CD4-positive, alpha-beta T cell (primary cell): ENCODE results near the gene ZNF276. TPM values are rescaled to one million over a fixed set of nuclear protein-coding genes. Genes with fewer than 3 reads are reported as not detected.

ENCODE experiments used
- ATAC-seq: fragments of 200-7000 bp; cut with Tn5 transposase; one replicate; pipeline ENCODE4 v1.10.0; 2022; ENCODE audit warnings: mild to moderate bottlenecking; ENCODE audit not compliant: poor library complexity
- CTCF ChIA-PET: fragments of 350-600 bp; sonication (Branson Sonifier 250); formaldehyde crosslinking; loops from one replicate; lab custom pipeline; 2021; ENCODE audit warnings: antibody characterized with exemption, inconsistent platforms; lab: Charles Lee
- POLR2A ChIA-PET: fragments of 350-600 bp; sonication (Branson Sonifier 250); formaldehyde crosslinking; loops from one replicate; lab custom pipeline; 2021; ENCODE audit warnings: antibody characterized with exemption, inconsistent platforms; lab: Charles Lee
- DNase-seq, 14 experiments: peaks; one replicate each; pipeline ENCODE4 v3.0.0-alpha.2; 2013 to 2020; ENCODE audit warnings: mixed read lengths in 2 of 14
- H3K27ac ChIP-seq, 2 donors: one replicate each; pipeline versions ENCODE4 v1.5.1 to v1.7.0; 2013; ENCODE audit warnings: low read length in 2 of 2, low read depth in 1 of 2, mild to moderate bottlenecking in 1 of 2
- H3K27me3 ChIP-seq, 2 experiments: 1 replicate in 1 of 2; 2 replicates in 1 of 2; pipeline versions ENCODE4 v1.6.1 to v1.7.0; 2013; ENCODE audit warnings: low read length in 2 of 2, control low read depth in 1 of 2, mild to moderate bottlenecking in 1 of 2, moderate library complexity in 1 of 2; ENCODE audit not compliant: insufficient read depth in 2 of 2, control insufficient read depth in 1 of 2
- H3K36me3 ChIP-seq: one replicate; pipeline ENCODE4 v1.6.1; 2013; ENCODE audit warnings: low read length, control low read depth; ENCODE audit not compliant: insufficient read depth
- H3K4me1 ChIP-seq: one replicate; pipeline ENCODE4 v1.6.1; 2013; ENCODE audit warnings: low read length, control low read depth; ENCODE audit not compliant: insufficient read depth
- H3K4me3 ChIP-seq: one replicate; pipeline ENCODE4 v1.5.1; 2013; ENCODE audit warnings: mild to moderate bottlenecking, low read length, moderate library complexity
- H3K9me3 ChIP-seq, 2 experiments: 1 replicate in 1 of 2; 2 replicates in 1 of 2; pipeline versions ENCODE4 v1.6.1 to v1.7.0; 2013; ENCODE audit warnings: low read length in 2 of 2, mild to moderate bottlenecking in 2 of 2, control low read depth in 1 of 2, moderate library complexity in 1 of 2; ENCODE audit not compliant: control insufficient read depth in 1 of 2, insufficient read depth in 1 of 2
- H3K27ac Mint-ChIP-seq: one replicate; pipeline ENCODE4 v1.8.0; 2020; ENCODE audit warnings: mixed read lengths
- H3K27me3 Mint-ChIP-seq: one replicate; pipeline ENCODE4 v1.8.0; 2021; ENCODE audit warnings: mixed read lengths
- H3K36me3 Mint-ChIP-seq: one replicate; pipeline ENCODE4 v1.8.0; 2021; ENCODE audit warnings: low read depth, mixed read lengths
- H3K4me1 Mint-ChIP-seq: one replicate; pipeline ENCODE4 v1.8.0; 2021; ENCODE audit warnings: low read depth, mixed read lengths
- H3K4me3 Mint-ChIP-seq: one replicate; pipeline ENCODE4 v1.8.0; 2020; ENCODE audit warnings: mild to moderate bottlenecking, mixed read lengths
- H3K9me3 Mint-ChIP-seq: one replicate; pipeline ENCODE4 v1.8.0; 2020; ENCODE audit warnings: mixed read lengths
- CTCF ChIP-seq: fragments of 200-600 bp; IDR thresholded peaks from one replicate; pipeline ENCODE4 v1.8.0; 2022; ENCODE audit warnings: antibody characterized with exemption, mild to moderate bottlenecking
- intact Hi-C, 2 experiments: fragments of 100-400 bp; cut with DNase I in 1 of 2; cut with micrococcal nuclease in 1 of 2; formaldehyde crosslinking; loops; one replicate each; pipeline versions ENCODE4 v1.15.1 to v1.9.0; 2023 to 2025; cut with DNase I, micrococcal nuclease
- total RNA-seq, 174 experiments: library from RNA in 2 of 174; stranded (reverse) in 2 of 174; gene quantifications; one replicate each; pipeline ENCODE4 v1.2.3 and lab custom pipeline; 2021 to 2026

The ZNF276 gene
- total RNA-seq, 2 experiments from 2014 or later: 127 to 137 TPM

- peak; percentile 78 for ATAC-seq
- peak; percentile 51 to 83 (median 67) for DNase-seq
- H3K36me3 Mint-ChIP-seq: no peaks in the 10 kb centered on the region
- intact Hi-C loops: no loop called here
- H3K4me1 ChIP-seq: peaks cover 19% of the 10 kb centered on the region
- H3K4me3 Mint-ChIP-seq: peak overlapping the region; percentile 54
- peak overlapping the region; percentile 50 for H3K4me3 ChIP-seq
- no peaks in the 10 kb centered on the region for H3K27me3 Mint-ChIP-seq
- no peaks in the 10 kb centered on the region for H3K4me1 Mint-ChIP-seq
- no peak for TF ChIP-seq CTCF
- H3K9me3 ChIP-seq: no peaks in the 10 kb centered on the region
- H3K27ac Mint-ChIP-seq: no peak overlapping the region
- H3K36me3 ChIP-seq: no peaks in the 10 kb centered on the region
- peaks cover 0 to 2% of the 10 kb centered on the region in 2 experiments for H3K27me3 ChIP-seq
- H3K27ac ChIP-seq: no peak overlapping the region
- H3K9me3 Mint-ChIP-seq: no peaks in the 10 kb centered on the region
- CTCF ChIA-PET: interaction anchor here (0.8 to 2.1 kb wide), 3 partner anchors 11 to 149 kb away, joined by 3 to 4 read pairs (median 3); no protein-coding TSS in a partner anchor
- POLR2A ChIA-PET: interaction anchor here (0.5 to 1.6 kb wide), 7 partner anchors 11 to 162 kb away, joined by 3 to 7 read pairs (median 4); partner anchors contain the start of genes SPATA2L and TCF25
Measured at GRCh38 chr16:89711601-89712273, 9.6 kb upstream of the ZNF276 start.

- Mint-ChIP-seq H3K27me3 (no peaks in the 10 kb centered on the region), H3K4me1 (no peaks in the 10 kb centered on the region), H3K4me3 (peak overlapping the region; percentile 54), H3K9me3 (no peaks in the 10 kb centered on the region), H3K27ac (no peak overlapping the region), H3K36me3 (no peaks in the 10 kb centered on the region)
- Histone ChIP-seq H3K4me1 (peaks cover 19% of the 10 kb centered on the region), H3K27ac (no peak overlapping the region), H3K4me3 (peak overlapping the region; percentile 50), H3K9me3 (no peaks in the 10 kb centered on the region), H3K27me3 (peaks cover 0 to 2% of the 10 kb centered on the region in 2 experiments), H3K36me3 (no peaks in the 10 kb centered on the region)
- ATAC-seq (no peak), DNase-seq (no peak)
- intact Hi-C loops: no loop called here
- ChIA-PET CTCF (interaction anchor here (0.8 to 2.1 kb wide), 3 partner anchors 11 to 148 kb away, joined by 3 to 4 read pairs (median 3); no protein-coding TSS in a partner anchor), POLR2A (interaction anchor here (1.2 to 1.5 kb wide), 3 partner anchors 11 to 161 kb away, joined by 3 to 7 read pairs (median 5); partner anchors contain the start of gene TCF25)
- no peak for TF ChIP-seq CTCF
Measured at GRCh38 chr16:89712274-89712781, 9.0 kb upstream of the ZNF276 start.

GRCh38 chr16:89716493-89716892 is 4.8 kb upstream of the ZNF276 start:
- Histone ChIP-seq H3K4me3 (no peak overlapping the region), H3K4me1 (peaks cover 30% of the 10 kb centered on the region), H3K27ac (no peak overlapping the region), H3K36me3 (no peaks in the 10 kb centered on the region), H3K27me3 (peaks cover 0 to 2% of the 10 kb centered on the region in 2 experiments), H3K9me3 (no peaks in the 10 kb centered on the region)
- no peak overlapping the region for H3K27ac Mint-ChIP-seq
- peak overlapping the region; percentile 38 for H3K4me3 Mint-ChIP-seq
- ATAC-seq: no peak
- ChIA-PET POLR2A (interaction anchor here (1.6 kb wide), 1 partner anchor 10 kb away, joined by 5 read pairs; no protein-coding TSS in a partner anchor), CTCF (interaction anchor here (0.6 kb wide), 1 partner anchor 11 kb away, joined by 3 read pairs; no protein-coding TSS in a partner anchor)
- no peaks in the 10 kb centered on the region for H3K9me3 Mint-ChIP-seq
- intact Hi-C loops: no loop called here
- H3K27me3 Mint-ChIP-seq: no peaks in the 10 kb centered on the region
- no peaks in the 10 kb centered on the region for H3K36me3 Mint-ChIP-seq
- TF ChIP-seq CTCF: no peak
- H3K4me1 Mint-ChIP-seq: peaks cover 11% of the 10 kb centered on the region
- DNase-seq: no peak
